Central memory CD4-positive, alpha-beta T cell (primary cell): ENCODE measurements around the gene MCF2L.

Source experiments
- DNase-seq: peaks from one replicate; pipeline ENCODE4 v3.0.0; 2022

MCF2L gene

DNA sequence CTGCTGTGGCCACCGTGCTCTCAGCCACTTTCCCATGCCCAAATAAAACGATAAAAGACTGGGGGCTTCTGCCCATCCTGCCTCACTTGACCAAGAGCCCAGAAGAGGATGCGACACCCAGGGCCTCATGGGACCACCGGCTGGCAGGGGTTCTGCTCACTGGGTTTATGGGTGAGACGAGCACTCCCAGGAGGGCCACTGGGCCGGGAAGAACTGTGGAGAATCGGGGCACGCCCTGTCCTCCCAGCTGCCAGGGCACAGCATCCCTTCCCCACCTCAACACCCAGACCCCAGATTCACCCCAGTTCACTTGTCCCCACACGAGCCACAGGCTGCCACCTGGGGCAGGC, 148.9 kb downstream of the MCF2L start:
- no peak for DNase-seq

DNA sequence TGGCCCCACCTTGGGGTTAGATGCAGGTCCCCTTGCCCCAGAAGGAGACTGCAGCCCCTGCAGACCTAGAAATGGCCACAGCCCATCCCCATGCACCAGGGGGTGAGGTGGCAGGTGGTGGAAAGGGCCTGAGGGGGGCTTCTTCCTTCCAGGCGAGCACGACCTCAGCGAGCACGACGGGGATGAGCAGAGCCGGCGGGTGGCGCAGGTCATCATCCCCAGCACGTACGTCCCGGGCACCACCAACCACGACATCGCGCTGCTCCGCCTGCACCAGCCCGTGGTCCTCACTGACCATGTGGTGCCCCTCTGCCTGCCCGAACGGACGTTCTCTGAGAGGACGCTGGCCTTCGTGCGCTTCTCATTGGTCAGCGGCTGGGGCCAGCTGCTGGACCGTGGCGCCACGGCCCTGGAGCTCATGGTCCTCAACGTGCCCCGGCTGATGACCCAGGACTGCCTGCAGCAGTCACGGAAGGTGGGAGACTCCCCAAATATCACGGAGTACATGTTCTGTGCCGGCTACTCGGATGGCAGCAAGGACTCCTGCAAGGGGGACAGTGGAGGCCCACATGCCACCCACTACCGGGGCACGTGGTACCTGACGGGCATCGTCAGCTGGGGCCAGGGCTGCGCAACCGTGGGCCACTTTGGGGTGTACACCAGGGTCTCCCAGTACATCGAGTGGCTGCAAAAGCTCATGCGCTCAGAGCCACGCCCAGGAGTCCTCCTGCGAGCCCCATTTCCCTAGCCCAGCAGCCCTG, 149.4 kb downstream of the MCF2L start:
- DNase-seq: no peak

DNA sequence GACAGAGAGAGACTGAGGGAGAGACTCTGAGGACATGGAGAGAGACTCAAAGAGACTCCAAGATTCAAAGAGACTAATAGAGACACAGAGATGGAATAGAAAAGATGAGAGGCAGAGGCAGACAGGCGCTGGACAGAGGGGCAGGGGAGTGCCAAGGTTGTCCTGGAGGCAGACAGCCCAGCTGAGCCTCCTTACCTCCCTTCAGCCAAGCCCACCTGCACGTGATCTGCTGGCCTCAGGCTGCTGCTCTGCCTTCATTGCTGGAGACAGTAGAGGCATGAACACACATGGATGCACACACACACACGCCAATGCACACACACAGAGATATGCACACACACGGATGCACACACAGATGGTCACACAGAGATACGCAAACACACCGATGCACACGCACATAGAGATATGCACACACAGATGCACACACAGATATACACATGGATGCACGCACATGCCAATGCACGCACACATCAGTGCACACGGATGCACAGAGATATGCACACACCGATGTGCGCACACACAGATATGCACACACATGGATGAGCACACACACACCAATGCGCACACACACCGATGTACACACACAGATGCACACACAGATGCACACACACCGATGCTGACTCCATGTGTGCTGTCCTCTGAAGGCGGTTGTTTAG, 150.3 kb downstream of the MCF2L start:
- DNase-seq: no peak

DNA sequence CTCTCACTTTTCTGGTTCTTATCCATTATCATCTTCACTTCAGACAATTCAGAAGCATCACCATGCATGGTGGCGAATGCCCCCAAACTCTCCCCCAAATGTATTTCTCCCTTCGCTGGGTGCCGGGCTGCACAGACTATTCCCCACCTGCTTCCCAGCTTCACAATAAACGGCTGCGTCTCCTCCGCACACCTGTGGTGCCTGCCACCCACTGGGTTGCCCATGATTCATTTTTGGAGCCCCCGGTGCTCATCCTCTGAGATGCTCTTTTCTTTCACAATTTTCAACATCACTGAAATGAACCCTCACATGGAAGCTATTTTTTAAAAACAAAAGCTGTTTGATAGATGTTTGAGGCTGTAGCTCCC, 150.8 kb downstream of the MCF2L start:
- DNase-seq: no peak

DNA sequence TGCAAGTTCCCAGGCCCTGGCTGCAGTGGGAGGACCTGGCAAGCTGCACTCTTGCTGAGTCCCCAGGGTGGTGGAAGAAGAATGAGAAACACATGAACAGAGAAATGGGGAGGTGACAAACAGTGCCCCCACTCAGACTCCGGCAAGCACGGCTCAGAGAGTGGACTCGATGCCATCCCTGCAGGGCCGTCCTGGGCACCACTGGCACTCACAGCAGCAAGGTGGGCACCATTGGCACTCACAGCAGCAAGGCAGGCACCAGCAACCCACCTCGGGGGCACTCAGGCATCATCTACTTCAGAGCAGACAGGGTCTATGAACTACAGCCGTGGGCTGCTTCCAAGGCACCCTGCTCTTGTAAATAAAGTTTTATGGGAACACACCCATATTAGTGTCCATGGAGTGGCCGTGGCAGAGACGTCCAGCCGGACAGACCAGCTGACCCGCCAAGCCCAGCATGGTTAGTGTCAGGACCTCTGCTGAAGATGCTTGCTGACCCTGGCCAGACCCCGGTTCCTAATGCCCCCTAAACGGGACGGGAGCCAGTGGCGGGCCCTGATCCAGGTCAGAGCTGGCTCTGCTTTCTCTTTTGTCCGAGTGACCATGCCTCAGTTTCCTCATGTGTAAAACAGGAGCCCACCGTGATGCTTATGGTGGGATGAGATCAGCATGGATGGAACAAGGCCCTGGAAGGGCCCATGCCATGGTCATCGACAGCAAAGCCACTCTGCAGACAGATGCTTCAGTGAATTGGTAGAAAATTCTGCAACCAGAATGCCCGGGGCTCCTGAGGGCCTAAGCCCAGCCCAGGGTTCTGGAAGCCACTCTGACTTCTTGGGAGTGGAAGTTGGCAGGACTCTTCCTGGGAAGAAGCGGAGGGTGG, 151.5 kb downstream of the MCF2L start:
- DNase-seq: no peak

DNA sequence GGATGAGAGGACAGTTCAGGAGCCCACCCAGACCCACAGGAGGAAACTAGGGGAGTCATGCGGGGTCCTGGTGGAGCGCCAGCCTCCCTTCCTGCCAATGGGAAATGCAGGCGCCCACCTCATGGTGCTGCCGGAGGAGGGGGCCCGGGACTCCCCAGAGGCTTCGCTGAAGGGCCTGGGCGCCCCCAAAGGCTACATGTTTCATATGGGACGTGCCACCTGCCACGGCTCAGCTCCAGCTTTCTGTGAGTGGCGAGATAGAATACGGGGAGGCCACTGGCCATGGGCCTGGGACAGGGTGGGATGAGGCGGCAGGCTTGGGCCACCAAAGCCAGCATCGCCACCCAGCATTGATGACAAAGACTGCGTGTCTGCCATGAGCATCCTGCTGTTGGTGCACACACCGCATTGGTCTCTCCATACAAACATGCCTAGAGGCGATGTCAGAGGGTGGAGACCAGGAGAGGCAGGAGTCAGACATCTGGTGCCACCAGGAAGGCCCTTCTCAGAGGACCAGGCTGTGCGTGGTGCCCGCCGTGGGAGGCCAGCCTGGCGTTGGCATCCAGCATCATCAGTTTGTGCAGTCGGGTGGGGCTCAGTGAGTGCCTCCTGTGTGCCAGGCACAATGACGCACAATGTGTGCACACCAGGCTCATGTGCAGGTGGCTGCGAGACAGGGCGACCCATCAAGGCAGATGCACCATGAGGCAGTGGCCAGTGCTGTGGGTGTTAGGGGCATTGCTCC, 152.3 kb downstream of the MCF2L start:
- DNase-seq: no peak

DNA sequence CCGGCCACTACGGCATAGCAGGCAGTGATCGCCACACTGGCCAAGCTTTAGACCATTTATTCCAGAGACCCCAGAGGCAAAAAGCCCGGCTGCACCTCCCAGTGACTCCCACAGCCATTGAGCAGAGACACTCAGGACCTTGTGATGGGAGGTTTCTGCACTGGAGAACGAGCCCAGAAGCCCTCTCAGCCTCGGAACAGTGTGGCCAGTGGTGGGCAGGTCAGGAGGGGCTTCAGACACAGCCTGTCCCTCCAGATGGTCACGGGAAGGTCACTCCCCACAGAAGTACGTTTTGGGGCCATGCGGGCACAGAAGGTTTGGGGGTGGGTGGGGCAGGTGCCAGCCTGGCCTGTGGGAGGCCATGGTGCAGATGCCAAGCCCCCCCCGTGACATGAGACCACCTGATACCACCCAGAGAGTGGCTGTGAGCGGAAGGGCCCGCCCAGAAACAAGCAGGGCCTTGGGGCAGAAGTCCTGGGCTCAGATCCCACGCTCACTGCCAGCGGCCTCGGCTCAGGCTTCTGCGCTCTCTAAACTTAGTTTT, 153.0 kb downstream of the MCF2L start:
- no peak for DNase-seq

DNA sequence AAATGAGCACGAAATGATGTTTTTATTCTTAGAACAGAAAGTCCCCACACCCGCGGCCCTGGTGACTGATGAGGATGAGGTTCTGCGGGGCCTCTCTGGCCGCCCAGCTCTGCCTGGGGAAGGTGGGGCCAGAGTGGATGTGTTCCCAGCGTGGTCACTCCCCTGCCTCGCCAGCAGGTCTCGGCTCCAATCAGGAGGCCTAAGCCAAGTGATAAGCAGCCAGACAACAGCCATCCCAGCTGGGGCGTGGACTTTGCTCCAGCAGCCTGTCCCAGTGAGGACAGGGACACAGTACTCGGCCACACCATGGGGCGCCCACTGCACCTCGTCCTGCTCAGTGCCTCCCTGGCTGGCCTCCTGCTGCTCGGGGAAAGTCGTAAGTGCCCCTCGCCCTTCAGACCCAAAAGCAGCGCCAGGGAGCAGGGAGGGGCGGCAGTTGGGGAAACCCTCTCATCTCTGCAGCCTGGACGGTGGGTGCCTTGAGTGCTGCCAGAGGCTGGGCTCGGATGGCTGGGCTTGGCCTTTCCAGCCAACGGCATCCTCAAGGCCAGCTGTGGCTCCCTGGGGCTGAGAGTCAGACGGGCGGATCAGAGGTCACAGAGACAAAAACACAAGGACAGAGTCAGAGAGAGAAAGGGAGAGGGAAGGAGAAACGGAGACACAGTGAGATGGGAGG, 153.7 kb downstream of the MCF2L start, which contains the start of gene F10:
Gene F10, plus strand, starts transcription at position 250 of the 676 bp plus-strand sequence. Its CDS starts 57 bp downstream, at position 307.
- no peak for DNase-seq

DNA sequence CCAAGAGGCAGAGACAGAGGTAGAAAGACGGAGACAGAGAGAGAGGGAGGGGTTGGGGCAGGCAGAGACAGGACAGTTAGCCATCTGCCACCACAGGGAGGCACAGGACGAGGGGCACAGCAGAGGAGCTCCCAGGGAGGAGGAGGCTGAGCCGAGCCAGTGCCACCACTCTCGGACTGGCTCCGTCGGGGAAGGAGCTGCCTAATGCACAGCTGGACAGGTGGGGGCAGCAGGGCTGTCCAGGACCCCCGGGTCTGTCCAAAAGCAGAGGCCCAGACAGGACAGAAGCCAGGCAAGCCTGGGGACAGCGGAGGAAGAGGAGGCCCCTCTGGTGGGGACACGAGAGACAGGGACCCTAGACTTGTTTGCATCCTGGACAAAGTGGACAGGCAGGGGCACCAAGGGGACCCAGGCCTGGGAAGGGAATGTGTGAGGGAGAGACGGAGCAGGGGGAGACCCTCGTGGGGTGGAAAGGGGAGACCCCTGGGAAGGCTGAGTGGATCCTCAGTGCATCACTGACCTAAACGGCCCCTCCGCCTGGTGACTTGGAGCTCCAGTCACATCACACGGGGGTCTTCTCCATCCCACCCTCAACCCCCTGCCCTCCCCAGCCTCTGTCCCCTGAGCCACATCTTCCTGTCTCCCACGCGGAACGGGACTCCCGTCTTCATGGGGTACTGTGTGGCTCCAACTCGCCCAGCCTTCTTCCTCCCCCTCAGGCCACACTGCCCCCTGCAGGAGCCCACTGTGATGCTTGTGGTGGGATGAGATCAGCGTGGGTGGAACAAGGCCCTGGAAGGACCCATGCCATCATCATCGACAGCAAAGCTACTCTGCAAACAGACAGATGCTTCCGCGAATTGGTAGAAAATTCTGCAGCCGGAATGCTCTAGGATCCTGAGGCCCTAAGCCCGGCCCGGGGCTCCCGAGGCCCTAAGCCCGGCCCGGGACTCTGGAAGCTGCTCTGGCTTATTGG, 154.5 kb downstream of the MCF2L start:
- no peak for DNase-seq

DNA sequence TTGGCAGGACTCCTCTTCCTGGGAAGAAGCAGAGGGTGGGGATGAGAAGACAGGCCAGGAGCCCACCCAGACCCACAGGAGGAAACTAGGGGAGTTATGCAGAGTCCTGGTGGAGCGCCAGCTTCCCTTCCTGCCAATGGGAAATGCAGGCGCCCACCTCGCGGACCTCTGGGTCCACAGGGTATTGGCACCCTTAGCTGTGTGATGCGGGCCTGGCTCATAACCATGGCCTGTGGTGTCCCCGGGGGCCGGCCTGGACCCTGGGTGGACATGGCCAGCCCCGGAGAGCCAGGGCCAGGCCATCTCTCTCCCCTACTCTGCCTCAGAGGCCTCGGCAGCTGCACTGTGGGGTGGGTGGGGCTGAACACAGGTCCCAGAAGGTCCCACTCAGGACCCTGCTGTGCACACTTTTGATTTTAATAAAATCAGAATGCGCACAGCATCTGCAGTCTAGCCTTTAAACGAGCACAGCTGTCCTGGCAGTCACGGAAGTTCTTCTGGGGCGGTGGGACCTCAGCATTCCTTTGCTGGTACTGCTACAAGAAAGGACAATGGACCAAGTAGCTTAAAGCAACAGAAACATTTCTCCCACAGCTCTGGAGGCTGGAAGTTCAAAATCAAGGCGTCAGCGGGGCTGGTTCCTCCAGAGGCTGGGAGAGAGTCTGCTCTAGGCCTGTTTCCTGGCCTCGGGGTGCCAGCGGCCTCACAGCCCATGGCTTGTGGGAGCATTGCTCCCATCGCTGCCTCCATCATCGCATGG, 155.4 kb downstream of the MCF2L start:
- DNase-seq: no peak

DNA sequence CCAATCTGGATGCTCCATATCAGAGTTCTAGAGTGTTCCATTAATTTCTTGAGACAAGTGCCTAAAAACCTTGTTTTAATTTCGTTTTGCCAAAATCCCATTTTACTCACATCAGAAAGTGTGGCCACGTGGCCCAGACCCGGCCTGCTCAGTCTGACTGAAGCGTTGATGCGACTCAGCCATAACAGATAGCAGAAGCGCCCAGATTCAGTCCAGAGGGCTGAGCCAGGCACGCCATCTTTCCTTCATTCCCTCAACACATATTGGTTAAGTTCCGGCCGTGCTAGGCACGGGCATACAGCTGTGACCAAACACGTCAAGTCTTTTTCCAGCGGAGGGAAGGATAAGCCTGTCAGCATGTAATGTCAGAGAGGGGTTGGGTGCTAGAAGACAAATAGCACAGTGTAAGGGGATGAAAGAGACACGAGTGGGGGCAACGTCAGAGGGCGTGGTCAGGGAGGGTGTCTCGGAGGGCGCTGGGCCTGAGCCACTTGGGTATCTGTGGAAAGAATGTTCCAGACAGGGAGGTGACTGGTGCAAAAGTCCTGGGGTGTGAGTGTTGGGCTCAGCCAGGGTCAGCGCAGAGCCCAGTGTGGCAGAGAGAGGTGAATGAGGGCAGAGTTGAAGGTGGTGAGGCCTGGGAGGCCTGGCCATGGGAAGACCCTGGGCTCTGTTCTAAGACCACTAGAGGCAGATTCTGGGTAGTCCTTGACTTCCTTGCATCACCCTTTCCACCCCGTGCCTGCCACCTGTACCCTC, 156.7 kb downstream of the MCF2L start:
- DNase-seq: no peak

DNA sequence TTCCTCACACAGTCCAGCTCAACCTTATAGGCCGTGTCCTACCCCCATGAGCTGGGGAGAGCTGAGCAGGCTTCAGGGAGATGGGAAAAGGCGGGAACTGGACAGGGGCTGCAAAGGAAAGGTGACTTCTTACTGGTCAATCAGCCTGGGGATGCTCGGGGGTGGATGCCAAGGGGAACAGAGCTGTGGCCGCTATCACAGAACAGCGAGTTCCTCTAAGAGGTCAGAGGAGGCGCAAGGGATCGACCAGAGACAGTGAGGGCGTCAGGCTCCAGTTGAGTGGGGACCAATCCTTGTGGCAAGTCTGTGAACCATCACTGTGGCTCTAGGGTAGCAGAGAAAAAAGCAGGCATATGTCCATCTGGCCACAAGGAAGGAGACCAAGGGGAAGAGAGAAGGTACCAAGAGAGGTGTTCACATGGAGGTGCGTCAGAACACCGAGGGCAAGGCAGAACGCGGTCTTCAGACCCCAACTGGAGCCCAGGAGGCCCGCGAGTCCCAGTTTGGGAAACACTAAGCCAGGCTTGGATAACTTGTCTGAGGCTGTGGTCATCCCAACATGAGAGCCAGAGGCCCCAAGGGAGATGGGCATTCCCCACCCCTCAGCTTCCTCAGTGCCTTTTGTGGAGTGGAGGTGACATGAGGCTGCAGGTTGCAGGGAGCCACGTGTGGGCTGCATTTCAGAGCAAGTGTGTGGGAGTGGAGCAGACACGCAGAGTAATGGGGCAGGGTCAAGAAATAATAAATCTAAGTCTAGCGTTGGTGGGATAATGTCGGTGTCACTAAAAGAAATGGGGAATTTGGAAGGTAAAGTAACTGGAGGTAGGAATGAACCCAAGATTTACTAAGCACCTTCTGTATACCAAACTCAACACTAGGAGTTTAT, 157.5 kb downstream of the MCF2L start:
- DNase-seq: no peak

DNA sequence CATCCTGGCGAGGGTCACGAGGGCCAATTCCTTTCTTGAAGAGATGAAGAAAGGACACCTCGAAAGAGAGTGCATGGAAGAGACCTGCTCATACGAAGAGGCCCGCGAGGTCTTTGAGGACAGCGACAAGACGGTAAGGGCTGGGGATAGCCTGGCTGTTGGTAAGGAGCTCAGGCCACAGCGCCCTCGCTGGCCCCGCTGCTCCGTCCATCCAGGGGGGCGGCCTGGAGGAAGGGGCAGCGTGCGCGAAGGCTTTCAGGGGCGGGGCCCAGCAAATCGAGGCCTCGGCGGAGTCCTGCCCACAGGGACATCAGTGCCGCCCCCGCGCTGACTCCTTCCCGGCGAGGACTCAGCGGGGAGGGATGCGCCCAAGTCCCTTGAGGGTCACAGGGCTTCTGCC, 160.5 kb downstream of the MCF2L start:
- no peak for DNase-seq

DNA sequence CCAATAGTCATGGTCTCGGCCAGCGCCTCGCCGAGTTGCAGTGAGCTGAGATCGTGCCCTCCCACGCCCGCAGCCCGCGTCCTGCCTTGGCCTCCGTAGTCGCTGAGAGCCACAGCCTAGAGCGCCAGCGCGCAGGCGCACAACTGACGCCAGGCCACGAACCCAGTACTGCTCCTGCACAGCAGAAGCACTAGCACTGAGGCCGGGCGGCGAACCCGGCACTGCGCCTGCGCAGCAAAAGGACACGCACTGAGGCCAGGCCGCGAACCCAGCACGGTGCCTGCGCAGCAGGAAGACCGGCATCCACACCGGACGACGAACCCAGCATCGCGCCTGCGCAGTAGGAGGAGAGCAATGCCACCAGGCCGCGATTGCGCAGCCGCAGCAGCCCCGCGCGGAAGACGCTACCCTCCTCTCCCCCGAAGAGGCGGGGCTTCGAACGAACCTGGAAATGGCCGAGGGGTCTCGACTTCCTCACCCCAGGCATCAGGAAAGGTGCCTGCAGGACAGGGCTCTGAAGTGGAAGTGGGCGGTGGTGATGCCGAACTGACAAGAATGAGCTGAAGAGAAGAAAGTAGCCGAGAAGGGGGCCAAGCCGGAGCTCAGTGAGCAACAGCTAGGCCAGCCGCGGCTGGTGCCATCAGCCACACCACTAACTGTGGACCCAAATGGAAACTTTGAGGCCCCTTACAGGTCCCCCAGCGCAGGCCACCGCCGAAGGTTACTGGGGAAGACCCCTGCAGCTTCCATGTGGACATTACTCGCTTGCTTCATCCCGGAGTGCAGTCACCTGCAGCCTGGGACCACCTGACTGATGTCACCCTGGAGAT, 161.1 kb downstream of the MCF2L start:
- no peak for DNase-seq

DNA sequence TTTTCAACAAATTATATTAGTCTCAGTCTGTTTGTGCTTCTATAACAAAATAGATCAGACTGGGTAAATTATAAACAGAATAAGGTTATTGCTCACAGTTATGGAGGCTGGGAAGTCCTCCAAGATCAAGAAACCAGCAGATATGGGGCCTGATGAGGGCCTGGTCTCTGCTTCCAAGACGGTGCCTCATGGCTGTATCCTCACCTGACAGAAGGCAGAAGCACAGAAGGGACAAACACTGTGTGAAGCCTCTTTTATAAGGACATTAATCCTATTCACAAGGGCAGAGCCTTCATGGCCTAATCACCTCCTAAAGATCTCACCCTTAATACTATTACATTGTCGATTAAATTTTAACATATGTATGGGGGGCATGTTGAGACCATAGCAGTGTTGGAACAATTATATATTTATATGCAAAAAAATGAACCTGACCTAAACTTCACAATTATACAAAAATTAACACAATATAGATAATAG, 166.3 kb downstream of the MCF2L start:
- no peak for DNase-seq

DNA sequence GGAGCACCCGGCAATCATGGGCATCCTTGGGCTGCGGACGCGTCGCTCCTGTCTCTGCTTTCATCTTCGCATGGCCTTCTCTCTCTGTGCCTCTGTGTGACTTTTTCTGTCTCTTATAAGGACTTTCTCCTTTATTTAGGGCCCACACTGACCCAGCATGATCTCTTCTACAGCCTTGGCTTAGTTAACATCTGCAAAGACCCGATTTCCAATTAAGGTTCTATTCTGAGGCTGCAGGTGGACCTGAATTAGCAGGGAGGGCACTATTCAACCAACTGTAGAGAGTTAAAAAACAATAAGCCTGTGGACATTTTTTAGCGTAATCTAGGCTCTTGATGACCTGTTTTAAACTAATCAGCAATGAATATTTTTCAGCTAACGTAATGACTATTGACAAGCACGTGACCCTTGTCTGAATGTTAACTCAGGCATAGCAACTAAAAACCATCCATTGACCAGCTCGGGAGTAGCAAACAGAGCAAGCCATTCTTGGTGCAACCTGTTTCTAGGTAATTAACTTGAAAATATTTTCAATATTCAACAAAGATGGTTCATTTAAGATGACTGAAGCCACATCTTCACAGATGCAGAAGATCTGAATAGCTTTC, 168.8 kb downstream of the MCF2L start:
- no peak for DNase-seq
